Calu3 (cell line): ENCODE data around the gene CD37. TPM values are rescaled to one million over a fixed set of nuclear protein-coding genes. Genes with fewer than 3 reads are reported as not detected.
"Not testable (repeated sequence)": the region's sequence is repeated elsewhere in the genome, so short reads cannot be mapped to it uniquely, and the experiment has no call there.

ENCODE experiments used
- BruUV-seq: library from RNA; stranded (reverse); fragments of 400-500 nt; replicated peaks from 2 replicates; lab custom pipeline; 2021; lab: Mats Ljungman, UMichigan
- CTCF ChIA-PET: fragments of 300-600 bp; sonication (Branson Sonifier 250); formaldehyde crosslinking; loops from one replicate; lab custom pipeline; 2022; ENCODE audit warnings: antibody characterized with exemption; lab: Charles Lee
- DNase-seq: peaks from one replicate; pipeline ENCODE4 v3.0.0; 2022
- H3K27ac Mint-ChIP-seq: one replicate; pipeline ENCODE4 v1.8.0; 2022; ENCODE audit warnings: mixed read lengths; ENCODE audit not compliant: unreplicated experiment
- H3K27me3 Mint-ChIP-seq: one replicate; pipeline ENCODE4 v1.8.0; 2022; ENCODE audit warnings: mixed read lengths; ENCODE audit not compliant: unreplicated experiment
- H3K36me3 Mint-ChIP-seq: one replicate; pipeline ENCODE4 v1.8.0; 2022; ENCODE audit warnings: mild to moderate bottlenecking, moderate library complexity, mixed read lengths; ENCODE audit not compliant: insufficient read depth, unreplicated experiment
- H3K4me1 Mint-ChIP-seq: one replicate; pipeline ENCODE4 v1.8.0; 2022; ENCODE audit warnings: mild to moderate bottlenecking, low read depth, mixed read lengths; ENCODE audit not compliant: unreplicated experiment
- H3K4me3 Mint-ChIP-seq: one replicate; pipeline ENCODE4 v1.8.0; 2022; ENCODE audit warnings: mild to moderate bottlenecking, low read depth, moderate library complexity, mixed read lengths; ENCODE audit not compliant: unreplicated experiment
- H3K9me3 Mint-ChIP-seq: one replicate; pipeline ENCODE4 v1.8.0; 2022; ENCODE audit warnings: low read depth, mixed read lengths; ENCODE audit not compliant: unreplicated experiment
- intact Hi-C: fragments of 100-400 bp; cut with micrococcal nuclease; formaldehyde crosslinking; loops from one replicate; pipeline ENCODE4 v1.10.0; 2022; ENCODE audit not compliant: unreplicated experiment
- total RNA-seq: library from RNA; stranded (reverse); gene quantifications from 2 replicates; pipeline ENCODE4 v1.2.3, GENCODE V29; 2022
- TF ChIP-seq, protein P1 (sequence below): fragments of 200-600 bp; IDR thresholded peaks from one replicate; pipeline ENCODE4 v1.8.0; 2022; ENCODE audit warnings: antibody characterized with exemption; ENCODE audit not compliant: unreplicated experiment

The CD37 gene
- total RNA-seq, 1 experiment from 2014 or later: not detected

DNA sequence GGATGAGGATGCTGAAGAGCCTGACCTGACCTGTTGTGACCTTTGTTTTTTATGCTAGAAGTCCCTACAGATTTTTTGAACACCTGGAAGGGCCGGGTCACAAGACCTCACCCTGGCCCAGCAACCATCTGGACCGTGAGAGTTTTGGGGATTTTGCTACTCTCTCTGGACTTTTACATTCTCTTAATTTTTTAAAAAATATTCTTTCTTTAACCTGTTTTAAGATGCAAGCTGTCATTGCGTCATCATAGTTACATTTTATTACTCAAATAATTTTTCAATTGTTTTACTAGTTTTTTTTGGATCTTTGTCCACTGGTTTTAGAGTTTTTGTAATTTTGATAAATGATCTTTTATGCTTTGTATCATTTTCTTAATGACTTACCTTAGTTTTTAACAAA is 36.0 kb downstream of the CD37 start:
- CTCF ChIA-PET: no interaction called here
- Mint-ChIP-seq H3K4me3 (no peak overlapping the region), H3K27ac (no peak overlapping the region), H3K27me3 (peaks cover 41% of the 10 kb centered on the region), H3K36me3 (peaks cover 3% of the 10 kb centered on the region), H3K9me3 (peaks cover 6% of the 10 kb centered on the region), H3K4me1 (no peaks in the 10 kb centered on the region)
- no TSS peak for BruUV-seq
- TF ChIP-seq, protein P1, sequence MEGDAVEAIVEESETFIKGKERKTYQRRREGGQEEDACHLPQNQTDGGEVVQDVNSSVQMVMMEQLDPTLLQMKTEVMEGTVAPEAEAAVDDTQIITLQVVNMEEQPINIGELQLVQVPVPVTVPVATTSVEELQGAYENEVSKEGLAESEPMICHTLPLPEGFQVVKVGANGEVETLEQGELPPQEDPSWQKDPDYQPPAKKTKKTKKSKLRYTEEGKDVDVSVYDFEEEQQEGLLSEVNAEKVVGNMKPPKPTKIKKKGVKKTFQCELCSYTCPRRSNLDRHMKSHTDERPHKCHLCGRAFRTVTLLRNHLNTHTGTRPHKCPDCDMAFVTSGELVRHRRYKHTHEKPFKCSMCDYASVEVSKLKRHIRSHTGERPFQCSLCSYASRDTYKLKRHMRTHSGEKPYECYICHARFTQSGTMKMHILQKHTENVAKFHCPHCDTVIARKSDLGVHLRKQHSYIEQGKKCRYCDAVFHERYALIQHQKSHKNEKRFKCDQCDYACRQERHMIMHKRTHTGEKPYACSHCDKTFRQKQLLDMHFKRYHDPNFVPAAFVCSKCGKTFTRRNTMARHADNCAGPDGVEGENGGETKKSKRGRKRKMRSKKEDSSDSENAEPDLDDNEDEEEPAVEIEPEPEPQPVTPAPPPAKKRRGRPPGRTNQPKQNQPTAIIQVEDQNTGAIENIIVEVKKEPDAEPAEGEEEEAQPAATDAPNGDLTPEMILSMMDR: no peak
- intact Hi-C loops: no loop called here
- no peak for DNase-seq

DNA sequence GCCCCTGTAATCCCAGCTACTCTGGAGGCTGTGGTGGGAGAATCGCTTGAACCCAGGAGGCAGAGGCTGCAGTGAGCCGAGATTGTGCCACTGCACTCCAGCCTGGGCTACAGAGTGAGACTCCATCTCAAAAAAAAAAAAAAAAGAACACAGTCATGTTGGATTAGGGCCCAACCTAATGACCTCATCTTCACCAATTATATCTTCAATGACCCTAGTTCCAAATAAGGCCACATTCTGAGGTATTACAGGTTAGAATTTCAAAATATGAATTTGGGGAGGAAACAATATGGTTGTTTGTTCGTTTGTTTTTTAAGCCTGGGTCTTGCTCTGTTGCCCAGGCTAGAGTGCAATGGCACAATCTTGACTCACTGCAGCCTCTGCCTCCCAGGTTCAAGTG is 38.0 kb downstream of the CD37 start:
- peaks cover 51% of the 10 kb centered on the region for H3K27me3 Mint-ChIP-seq
- intact Hi-C loops, DNase-seq, H3K4me1 Mint-ChIP-seq, H3K9me3 Mint-ChIP-seq, H3K27ac Mint-ChIP-seq, BruUV-seq, H3K4me3 Mint-ChIP-seq, H3K36me3 Mint-ChIP-seq, CTCF ChIA-PET: not testable (repeated sequence)

DNA sequence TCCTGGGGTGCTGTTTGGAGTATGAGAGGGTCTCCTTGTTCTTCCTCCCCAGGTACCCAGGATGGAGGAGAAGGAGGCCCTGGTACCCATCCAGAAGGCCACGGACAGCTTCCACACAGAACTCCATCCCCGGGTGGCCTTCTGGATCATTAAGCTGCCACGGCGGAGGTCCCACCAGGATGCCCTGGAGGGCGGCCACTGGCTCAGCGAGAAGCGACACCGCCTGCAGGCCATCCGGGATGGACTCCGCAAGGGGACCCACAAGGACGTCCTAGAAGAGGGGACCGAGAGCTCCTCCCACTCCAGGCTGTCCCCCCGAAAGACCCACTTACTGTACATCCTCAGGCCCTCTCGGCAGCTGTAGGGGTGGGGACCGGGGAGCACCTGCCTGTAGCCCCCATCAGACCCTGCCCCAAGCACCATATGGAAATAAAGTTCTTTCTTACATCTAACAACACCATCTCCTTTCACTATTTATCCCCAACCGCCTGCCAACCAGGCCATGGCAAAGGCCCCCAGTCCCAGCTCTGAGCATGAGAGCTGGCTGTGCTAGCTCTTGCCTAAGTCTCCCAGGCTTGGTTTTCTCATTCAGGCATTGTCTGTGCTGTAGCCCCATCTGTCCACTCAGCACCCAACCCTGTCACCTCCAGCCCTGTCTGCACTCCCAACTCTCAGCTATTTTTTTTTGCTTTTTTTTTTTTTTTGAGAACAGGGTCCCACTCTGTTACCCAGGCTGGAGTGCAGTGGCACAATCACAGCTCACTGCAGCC is 39.6 kb downstream of the CD37 start:
- H3K9me3 Mint-ChIP-seq: no peaks in the 10 kb centered on the region
- TF ChIP-seq, protein P1: no peak
- no peak overlapping the region for H3K4me3 Mint-ChIP-seq
- DNase-seq: no peak
- CTCF ChIA-PET: interaction anchor here (0.6 to 0.9 kb wide), 2 partner anchors 12 to 181 kb away, joined by 3 read pairs; partner anchors contain the start of gene TEAD2
- intact Hi-C loops: no loop called here
- BruUV-seq: no TSS peak
- no peaks in the 10 kb centered on the region for H3K4me1 Mint-ChIP-seq
- no peaks in the 10 kb centered on the region for H3K36me3 Mint-ChIP-seq
- peaks cover 42% of the 10 kb centered on the region for H3K27me3 Mint-ChIP-seq
- H3K27ac Mint-ChIP-seq: no peak overlapping the region

DNA sequence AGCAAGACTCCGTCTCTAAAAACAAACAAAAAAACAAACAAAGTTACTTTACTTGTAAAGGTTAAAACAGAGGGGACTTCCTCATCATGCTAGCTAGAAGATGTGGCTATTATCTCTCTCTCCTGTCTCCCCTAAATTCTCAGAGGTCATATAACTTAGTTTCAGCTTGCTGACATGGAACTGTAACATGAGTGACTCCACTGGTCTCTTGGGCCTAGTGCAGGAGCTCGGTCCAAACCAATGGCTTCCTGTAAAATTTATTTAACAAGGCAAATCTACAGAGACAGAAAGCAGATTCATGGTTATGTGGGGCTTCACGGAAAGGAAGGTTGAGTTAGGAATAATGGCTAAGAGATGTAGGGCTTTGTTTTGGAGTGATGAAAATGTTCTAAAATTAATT is 43.3 kb downstream of the CD37 start:
- intact Hi-C loops: no loop called here

More for the DNA sequence above, 43.3 kb downstream of the CD37 start:
- CTCF ChIA-PET: interaction anchor here (0.6 to 0.7 kb wide), 3 partner anchors 46 to 362 kb away, joined by 3 to 4 read pairs (median 3); no protein-coding TSS in a partner anchor
- TF ChIP-seq, protein P1: no peak
- Mint-ChIP-seq H3K4me1 (no peaks in the 10 kb centered on the region), H3K4me3 (no peak overlapping the region), H3K9me3 (peaks cover 5% of the 10 kb centered on the region), H3K27me3 (peaks cover 44% of the 10 kb centered on the region), H3K36me3 (no peaks in the 10 kb centered on the region), H3K27ac (no peak overlapping the region)
- DNase-seq: no peak
- no TSS peak for BruUV-seq
